GM18870 (cell line): ENCODE results near the gene ZNF662.
"Not testable (repeated sequence)": the region's sequence is repeated elsewhere in the genome, so short reads cannot be mapped to it uniquely, and the experiment has no call there.

ENCODE experiments used
- ATAC-seq: cut with Tn5 transposase; IDR thresholded peaks from one replicate; pipeline ENCODE4 v1.9.1; 2021; ENCODE audit warnings: moderate library complexity; ENCODE audit not compliant: unreplicated experiment

ZNF662 gene

DNA sequence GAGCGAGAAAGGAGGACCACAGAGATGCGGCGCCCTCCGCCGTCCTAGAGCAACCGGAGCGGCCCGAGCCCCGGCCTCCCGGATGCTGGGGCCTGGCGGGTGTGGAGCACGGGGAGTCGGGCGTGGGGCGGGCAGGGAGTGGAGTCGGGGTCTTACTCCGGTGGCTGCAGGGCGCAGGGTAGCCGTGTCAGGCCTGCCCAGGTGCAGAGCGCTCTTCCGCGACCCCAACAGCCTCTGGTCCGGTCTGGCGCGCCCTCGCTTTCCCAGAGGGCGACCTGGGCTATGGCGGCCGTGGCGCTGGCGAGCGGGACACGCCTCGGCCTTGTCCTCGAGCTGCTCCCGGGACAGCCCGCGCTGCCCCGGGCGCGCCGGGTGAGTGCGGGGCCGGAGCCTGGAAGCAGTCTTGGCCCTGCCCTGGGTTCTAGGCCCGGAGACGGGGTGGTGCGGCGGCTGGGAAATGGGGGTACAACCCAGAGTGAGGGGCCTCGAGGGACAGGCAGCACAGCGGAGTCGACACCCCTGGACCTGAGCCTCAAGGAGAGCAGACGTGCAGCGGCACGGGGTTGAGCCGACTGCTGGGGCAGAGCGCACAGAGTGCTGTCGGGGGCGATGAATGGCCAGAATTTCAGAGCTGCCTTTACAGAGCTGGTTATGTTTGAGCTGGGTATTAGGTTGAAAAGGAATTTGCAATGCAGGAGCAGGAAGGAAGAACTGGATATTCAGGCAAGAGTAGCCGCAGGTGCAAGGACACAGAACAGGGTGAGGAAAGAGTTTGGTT, at the start of gene ZNF662:
ZNF662 (plus strand) TSS at position 73 of the 778 bp plus-strand sequence. CDS start 1,973 bp downstream, outside the sequence.
- no peak for ATAC-seq

- ATAC-seq: no peak
Observed at GRCh38 chr3:42856544-42856943, 49.4 kb upstream of the ZNF662 start.

DNA sequence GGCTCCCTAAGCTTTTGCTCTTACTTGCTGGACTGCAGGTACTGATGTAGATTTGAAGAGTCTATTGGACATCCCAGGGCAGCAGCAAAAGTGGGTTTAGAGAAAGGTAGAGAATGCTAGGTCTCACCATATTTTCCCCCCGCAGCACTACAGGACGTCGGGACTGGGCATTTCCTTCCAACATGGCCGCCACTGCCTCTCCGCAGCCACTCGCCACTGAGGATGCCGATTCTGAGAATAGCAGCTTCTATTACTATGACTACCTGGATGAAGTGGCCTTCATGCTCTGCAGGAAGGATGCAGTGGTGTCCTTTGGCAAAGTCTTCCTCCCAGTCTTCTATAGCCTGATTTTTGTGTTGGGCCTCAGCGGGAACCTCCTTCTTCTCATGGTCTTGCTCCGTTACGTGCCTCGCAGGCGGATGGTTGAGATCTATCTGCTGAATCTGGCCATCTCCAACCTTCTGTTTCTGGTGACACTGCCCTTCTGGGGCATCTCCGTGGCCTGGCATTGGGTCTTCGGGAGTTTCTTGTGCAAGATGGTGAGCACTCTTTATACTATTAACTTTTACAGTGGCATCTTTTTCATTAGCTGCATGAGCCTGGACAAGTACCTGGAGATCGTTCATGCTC, 41.5 kb upstream of the ZNF662 start:
- ATAC-seq: no peak

- ATAC-seq: no peak
Observed at GRCh38 chr3:42865256-42865655, 40.7 kb upstream of the ZNF662 start.

DNA sequence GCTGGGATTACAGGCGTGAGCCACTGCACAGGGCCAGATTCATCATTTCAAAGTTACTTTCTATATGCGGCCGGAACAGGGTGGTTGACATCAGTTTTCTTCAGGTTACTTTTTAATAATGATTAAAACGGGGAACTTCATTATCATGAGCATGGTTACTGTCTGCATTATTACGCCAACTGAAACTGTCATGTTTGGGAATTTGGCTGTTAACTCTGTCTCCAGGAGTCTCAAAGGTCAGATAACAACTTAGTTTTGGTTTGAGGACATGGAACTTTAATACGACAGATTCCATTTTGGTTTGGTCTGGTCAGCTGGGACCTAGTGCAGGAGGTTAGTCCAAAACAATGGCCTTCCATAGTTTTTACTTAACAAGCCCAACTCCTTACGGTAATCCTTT, 38.8 kb upstream of the ZNF662 start:
- ATAC-seq: no peak

- ATAC-seq: no peak
Observed at GRCh38 chr3:42868841-42869240, 37.1 kb upstream of the ZNF662 start.

DNA sequence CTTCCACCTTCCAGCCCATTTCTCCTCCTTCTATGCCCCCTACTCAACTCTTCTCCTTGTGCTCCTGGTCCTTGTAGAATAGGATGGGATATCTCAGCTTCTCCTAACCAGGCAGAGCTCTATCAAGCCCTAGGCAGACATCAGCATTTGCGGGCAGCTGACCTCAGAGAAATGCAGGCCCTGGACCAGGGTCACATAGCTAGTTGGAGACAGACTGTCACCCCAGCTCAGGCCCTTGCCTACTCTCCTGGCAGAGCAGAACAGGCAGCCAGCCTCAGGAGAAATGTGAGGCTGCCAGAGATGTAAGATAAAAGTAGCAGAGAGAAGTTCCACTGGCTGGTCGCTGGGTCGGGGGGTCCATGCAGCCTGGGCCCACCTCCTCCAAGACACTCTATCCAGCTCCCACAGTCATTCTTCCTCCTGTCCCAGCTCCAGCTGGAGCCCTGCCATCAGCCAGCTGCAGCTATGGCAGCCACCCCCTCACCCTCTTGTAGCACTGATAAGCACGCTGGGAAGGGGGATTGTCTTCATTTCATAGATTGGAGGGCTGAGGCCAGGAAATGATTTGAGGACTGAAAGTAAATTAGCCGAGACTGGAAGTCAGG, 34.2 kb upstream of the ZNF662 start:
- ATAC-seq: no peak

- no peak for ATAC-seq
Observed at GRCh38 chr3:42872718-42873117, 33.2 kb upstream of the ZNF662 start.

DNA sequence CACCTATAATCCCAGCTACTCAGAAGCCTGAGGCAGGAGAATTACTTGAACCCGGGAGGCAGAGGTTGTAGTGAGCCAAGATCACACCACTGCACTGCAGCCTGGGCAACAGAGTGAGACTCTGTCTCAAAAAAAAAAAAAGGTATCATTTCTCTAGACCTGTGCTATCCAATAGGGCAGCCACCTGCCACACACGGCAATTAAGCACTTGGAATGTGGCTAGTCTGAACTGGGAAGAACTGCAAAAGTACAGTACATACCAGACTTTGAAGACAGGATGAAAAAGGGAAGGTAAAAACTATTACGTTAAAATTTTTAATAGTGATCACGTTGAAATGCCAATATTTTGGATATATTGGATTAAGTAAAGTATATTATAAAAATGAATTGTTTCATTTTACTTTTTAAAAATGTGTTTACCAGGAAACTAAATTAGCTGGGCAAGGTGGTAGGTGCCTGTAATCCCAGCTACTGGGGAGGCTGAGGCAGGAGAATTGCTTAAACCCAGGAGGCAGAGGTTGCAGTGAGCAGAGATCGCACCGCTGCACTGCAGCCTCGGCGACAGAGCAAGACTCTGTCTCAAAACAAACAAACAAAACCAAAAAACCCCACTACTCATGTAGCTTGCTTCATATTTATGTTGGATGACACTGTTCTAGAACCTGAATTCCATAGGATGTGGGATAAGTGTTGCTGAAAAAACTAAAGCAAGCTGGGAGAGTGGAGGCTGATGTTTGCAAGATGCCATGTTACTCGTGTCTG, 32.5 kb upstream of the ZNF662 start:
- ATAC-seq: no peak

- no peak for ATAC-seq
Observed at GRCh38 chr3:42874749-42875148, 31.2 kb upstream of the ZNF662 start.

DNA sequence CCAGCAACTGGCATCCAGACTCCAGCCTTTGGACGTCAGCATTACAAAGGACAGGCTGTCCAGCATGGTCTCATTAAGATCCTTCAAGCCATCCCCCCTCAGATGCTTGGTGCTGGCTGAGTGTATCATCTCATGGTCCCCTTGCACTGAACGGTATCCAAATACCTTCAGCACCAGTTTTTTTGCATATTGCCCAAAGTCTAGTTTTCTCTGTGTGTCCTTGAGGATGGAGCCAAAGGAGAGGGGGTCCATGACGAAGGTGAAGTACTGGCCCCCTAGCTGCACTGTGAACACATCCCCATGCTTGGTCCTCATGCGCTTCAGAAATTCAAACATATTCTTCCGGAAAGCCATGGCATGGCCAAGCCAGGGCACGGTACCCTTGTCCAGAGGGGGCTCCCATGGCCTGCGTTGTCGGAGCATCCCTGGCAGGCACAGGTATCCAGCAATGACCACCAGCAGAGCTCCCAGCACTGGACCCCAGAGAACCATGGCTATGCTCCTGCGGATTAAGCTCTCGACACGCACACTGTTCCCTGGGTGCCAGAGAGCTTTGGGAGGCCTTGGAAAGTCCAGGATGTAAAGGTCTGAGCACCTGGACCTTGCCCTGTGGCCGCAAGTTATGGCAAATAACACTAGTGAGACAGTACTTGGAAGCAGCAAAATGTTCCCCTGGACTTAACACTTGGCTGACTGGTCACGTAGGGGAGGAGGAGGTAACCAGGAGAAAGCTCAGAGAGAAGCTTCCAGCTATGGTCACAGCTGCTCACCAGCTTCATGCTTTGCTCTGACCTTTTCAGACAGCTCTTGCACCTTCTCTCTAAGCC, 30.4 kb upstream of the ZNF662 start, which contains the start of gene CYP8B1:
CYP8B1 (minus strand) TSS at position 555 of the 827 bp plus-strand sequence; CDS start at position 492, 63 bp downstream.
- no peak for ATAC-seq

DNA sequence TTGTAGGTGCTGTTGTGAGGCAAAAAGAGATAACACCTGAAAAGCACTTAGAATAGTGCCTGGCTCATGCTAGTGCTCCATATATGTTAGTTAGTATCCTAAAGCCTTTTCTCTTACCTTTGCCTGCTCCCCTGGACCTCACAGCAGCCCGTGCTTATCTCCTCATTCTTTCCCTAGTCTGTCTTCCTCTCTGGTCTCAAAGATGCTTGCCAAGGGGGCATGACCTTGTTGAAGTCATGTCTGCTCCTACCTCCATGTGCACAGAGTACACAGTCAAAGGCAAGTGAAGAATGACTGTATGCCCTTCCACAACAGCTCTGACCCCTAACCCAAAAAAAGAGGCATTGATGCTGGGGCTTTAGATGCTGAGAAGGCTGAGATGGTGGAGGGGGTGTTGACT, 29.5 kb upstream of the ZNF662 start:
- no peak for ATAC-seq

DNA sequence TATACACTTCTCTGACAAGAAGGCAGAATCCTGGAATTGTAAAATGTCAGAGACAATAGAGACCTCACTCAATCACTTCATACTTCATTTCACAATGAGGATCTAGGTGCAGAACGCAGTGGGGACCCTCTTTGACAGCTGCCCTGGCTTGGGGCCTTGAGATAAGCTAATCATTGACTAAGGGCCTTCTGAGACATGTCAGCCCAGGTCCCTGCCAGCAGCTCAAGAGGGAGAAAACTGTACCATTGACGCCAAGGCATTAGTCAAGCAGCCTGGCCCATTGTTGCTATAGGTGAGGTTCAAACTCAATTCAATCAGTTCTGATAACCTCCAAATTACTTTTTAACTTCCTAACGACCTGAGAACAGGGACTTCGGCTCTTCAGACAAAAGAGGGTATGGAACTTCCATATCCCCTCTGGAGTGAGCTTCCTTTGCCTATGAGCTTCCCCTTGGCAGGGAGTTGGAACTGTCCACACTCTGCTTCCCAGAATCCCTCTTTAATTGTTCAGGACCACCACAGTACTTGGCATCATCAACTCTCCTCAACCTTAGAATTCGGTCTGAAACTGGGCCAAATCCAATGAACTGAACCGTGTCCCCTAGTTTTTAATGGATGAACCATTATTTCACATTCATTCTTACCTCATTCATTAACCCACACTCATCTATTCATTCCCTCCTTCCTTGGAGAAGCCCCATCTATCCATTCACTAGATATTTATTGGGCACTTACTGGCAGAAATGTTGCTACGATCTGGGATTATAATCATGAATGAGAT, 28.8 kb upstream of the ZNF662 start:
- ATAC-seq: no peak

DNA sequence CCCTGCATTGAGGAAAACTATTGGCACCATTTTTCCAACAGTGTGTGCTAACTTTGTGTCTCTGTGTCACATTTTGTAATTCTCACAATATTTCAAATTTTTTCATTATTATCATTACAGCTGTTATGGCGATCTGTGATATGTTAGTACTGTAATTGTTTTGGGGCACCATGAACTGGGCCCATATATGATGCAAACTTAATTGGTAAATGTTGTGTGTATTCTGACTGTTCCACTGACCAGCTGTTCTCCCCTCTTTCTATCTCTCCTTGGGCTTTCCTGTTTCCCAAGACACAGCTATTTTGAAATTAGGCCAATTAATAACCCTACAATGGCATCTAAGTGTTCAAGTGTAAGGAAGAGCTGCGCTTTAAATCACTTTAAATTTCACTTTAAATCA, 28.1 kb upstream of the ZNF662 start:
- no peak for ATAC-seq

- no peak for ATAC-seq
Observed at GRCh38 chr3:42880183-42880582, 25.8 kb upstream of the ZNF662 start.

DNA sequence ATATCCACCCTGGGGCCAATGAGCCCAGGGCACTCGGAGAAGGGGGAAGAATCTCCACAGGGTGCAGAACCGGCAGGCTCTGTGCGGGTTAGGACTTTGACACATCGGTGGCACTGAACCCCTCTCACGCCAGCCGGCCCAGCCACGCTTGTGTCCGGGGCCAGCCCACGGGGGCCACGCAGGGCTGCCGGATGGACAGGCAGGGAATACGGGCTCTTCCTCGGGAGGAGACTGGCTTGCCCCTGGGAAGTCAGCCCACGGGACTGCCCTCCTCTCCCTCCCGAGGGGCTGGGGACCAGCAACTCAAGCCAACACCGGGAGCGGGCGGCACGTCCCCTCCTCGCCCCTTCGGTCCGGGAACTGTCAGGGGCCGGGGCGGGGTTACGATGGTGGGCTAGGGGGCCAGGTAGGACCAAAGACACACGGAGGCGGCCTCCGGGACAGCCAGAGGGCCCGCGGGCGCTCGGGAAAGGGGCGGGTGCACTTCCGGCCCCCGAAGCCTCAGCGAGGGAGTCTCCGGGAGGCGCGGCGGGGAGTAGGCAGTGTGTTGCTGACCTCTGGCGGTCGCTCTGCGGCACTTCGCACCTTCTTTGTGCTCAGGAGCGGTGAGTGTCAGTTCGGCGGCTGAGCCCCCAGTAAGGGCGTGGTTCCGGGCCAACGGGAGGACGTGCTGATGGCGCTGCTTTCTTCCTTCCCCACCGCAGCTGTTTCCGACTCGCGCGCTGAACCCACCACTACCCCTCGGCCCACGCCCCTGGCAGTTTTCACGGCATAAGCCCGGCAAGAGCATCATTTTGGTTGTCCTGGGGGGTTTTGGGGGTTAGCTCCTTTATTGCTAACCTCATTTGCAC, 25.1 kb upstream of the ZNF662 start:
- peak; percentile 91 for ATAC-seq

DNA sequence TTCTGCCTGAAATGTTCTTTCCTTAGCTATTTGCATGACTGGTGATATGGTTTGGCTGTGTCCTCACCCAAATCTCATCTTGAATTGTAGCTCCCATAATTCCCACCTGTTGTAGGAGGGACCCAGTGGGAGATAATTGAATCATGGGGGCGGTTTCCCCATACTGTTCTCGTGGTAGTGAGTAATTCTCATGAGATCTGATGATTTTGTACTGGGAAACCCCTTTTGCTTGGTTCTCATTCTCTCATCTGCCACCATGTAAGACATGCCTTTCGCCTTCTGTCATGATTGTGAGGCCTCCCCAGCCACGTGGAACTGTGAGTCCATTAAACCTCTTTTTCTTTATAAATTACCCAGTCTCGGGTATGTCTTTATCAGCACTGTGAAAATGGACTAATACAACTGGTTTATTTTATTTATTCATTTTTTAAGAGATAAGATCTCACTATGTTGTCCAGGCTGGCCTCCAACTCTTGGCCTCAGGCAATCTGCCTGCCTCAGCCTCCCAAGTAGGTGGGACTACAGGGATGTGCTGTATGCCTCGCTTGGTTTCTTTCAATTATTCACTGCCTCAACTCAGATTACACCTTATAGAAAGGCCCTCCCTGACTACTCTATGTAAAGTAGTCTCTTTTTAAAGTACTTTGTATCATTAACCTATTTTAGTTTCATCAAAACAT, 22.6 kb upstream of the ZNF662 start:
- not testable (repeated sequence) for ATAC-seq

DNA sequence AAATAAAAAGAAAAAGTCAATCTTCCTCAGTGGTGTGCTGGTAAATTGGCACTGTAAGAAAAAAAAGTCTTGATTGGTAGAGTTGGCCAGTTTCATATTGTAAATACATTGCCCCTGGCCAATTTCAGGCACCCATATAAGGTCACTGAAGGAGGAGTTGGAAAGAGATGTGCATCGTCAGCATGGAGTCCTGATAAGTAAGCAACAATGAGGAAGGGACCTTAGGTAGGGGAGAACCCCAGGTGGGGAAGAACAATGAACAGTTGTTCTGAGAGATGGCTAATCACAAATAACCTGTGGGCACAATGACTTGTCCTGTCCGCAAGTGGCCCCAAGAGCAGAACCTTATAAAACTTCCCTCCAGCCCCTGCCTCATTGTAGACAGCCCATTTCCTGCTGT, 21.6 kb upstream of the ZNF662 start:
- no peak for ATAC-seq
